GM21360 (cell line): Measurements from ENCODE around the gene ERBB4.
"Not testable (repeated sequence)": the region's sequence is repeated elsewhere in the genome, so short reads cannot be mapped to it uniquely, and the experiment has no call there.

Experiments used
- ATAC-seq: cut with Tn5 transposase; IDR thresholded peaks from one replicate; pipeline ENCODE4 v1.9.1; 2021; ENCODE audit warnings: mild to moderate bottlenecking, moderate library complexity; ENCODE audit not compliant: unreplicated experiment

Gene ERBB4

GRCh38 chr2:212237350-212238095 is 301.1 kb downstream of the ERBB4 start:
- ATAC-seq: no peak

GRCh38 chr2:212228743-212229171 is 309.8 kb downstream of the ERBB4 start:
- no peak for ATAC-seq

GRCh38 chr2:212227755-212228154 is 310.8 kb downstream of the ERBB4 start:
- ATAC-seq: no peak

GRCh38 chr2:212226114-212226513 is 312.5 kb downstream of the ERBB4 start:
- ATAC-seq: no peak

- no peak for ATAC-seq
Measured at GRCh38 chr2:212223696-212224095, 314.9 kb downstream of the ERBB4 start.

GRCh38 chr2:212213191-212213590 is 325.4 kb downstream of the ERBB4 start:
- ATAC-seq: no peak

GRCh38 chr2:212208467-212208866 is 330.1 kb downstream of the ERBB4 start:
- ATAC-seq: no peak

GRCh38 chr2:212197776-212198175 is 340.8 kb downstream of the ERBB4 start:
- no peak for ATAC-seq

- no peak for ATAC-seq
Measured at GRCh38 chr2:212195626-212196025, 343.0 kb downstream of the ERBB4 start.

GRCh38 chr2:212194396-212194795 is 344.2 kb downstream of the ERBB4 start:
- no peak for ATAC-seq

GRCh38 chr2:212193803-212194202 is 344.8 kb downstream of the ERBB4 start:
- no peak for ATAC-seq

- ATAC-seq: no peak
Measured at GRCh38 chr2:212193056-212193455, 345.5 kb downstream of the ERBB4 start.

- ATAC-seq: not testable (repeated sequence)
Measured at GRCh38 chr2:212191438-212191837, 347.2 kb downstream of the ERBB4 start.

GRCh38 chr2:212186166-212186565 is 352.4 kb downstream of the ERBB4 start:
- no peak for ATAC-seq

- no peak for ATAC-seq
Measured at GRCh38 chr2:212181646-212182045, 357.0 kb downstream of the ERBB4 start.

GRCh38 chr2:212180408-212181083 is 358.1 kb downstream of the ERBB4 start:
- no peak for ATAC-seq

- no peak for ATAC-seq
Measured at GRCh38 chr2:212177724-212178123, 360.9 kb downstream of the ERBB4 start.

- ATAC-seq: no peak
Measured at GRCh38 chr2:212176151-212176550, 362.5 kb downstream of the ERBB4 start.

GRCh38 chr2:212173756-212174510 is 364.7 kb downstream of the ERBB4 start:
- no peak for ATAC-seq

GRCh38 chr2:212173331-212173730 is 365.3 kb downstream of the ERBB4 start:
- ATAC-seq: no peak

- no peak for ATAC-seq
Measured at GRCh38 chr2:212170382-212170781, 368.2 kb downstream of the ERBB4 start.

- ATAC-seq: no peak
Measured at GRCh38 chr2:212158081-212158480, 380.5 kb downstream of the ERBB4 start.
